ENCODE data around the gene TBC1D22A.

TBC1D22A gene

GRCh38 chr22:46966495-46966845 lies 204.0 kb downstream of the TBC1D22A start:
- H3K4me1 ChIP-seq (ENCODE audit: insufficient read depth, low read length): peaks cover 3% of the 10 kb centered on the region; the same call in 1 of the 2 replicates
- H3K9me3 ChIP-seq (ENCODE audit: control insufficient read depth, insufficient read depth, low read length): no peaks in the 10 kb centered on the region
- no peaks in the 10 kb centered on the region for H3K36me3 ChIP-seq (ENCODE audit: insufficient read depth, low read length)
- H3K9ac ChIP-seq (ENCODE audit: low read depth, low read length): no peak overlapping the region

GRCh38 chr22:46966846-46967245 lies 204.4 kb downstream of the TBC1D22A start:
- H3K9me3 ChIP-seq (ENCODE audit: control insufficient read depth, insufficient read depth, low read length): no peaks in the 10 kb centered on the region
- no peaks in the 10 kb centered on the region for H3K36me3 ChIP-seq (ENCODE audit: insufficient read depth, low read length)
- peaks cover 3% of the 10 kb centered on the region; the same call in 1 of the 2 replicates for H3K4me1 ChIP-seq (ENCODE audit: insufficient read depth, low read length)
- no peak overlapping the region for H3K9ac ChIP-seq (ENCODE audit: low read depth, low read length)

- Histone ChIP-seq H3K9ac (ENCODE audit: low read depth, low read length) (no peak overlapping the region), H3K9me3 (ENCODE audit: control insufficient read depth, insufficient read depth, low read length) (no peaks in the 10 kb centered on the region), H3K36me3 (ENCODE audit: insufficient read depth, low read length) (no peaks in the 10 kb centered on the region), H3K4me1 (ENCODE audit: insufficient read depth, low read length) (peaks cover 3% of the 10 kb centered on the region; the same call in 1 of the 2 replicates)
Measured at GRCh38 chr22:46967445-46968358, 205.3 kb downstream of the TBC1D22A start.

GRCh38 chr22:46968359-46968740 lies 205.9 kb downstream of the TBC1D22A start:
- Histone ChIP-seq H3K9ac (ENCODE audit: low read depth, low read length) (no peak overlapping the region), H3K4me1 (ENCODE audit: insufficient read depth, low read length) (peaks cover 3% of the 10 kb centered on the region; the same call in 1 of the 2 replicates), H3K9me3 (ENCODE audit: control insufficient read depth, insufficient read depth, low read length) (no peaks in the 10 kb centered on the region), H3K36me3 (ENCODE audit: insufficient read depth, low read length) (no peaks in the 10 kb centered on the region)

GRCh38 chr22:46968848-46969247 lies 206.4 kb downstream of the TBC1D22A start:
- Histone ChIP-seq H3K9ac (ENCODE audit: low read depth, low read length) (no peak overlapping the region), H3K4me1 (ENCODE audit: insufficient read depth, low read length) (peaks cover 3% of the 10 kb centered on the region; the same call in 1 of the 2 replicates), H3K36me3 (ENCODE audit: insufficient read depth, low read length) (no peaks in the 10 kb centered on the region), H3K9me3 (ENCODE audit: control insufficient read depth, insufficient read depth, low read length) (no peaks in the 10 kb centered on the region)

GRCh38 chr22:46969491-46969890 lies 207.0 kb downstream of the TBC1D22A start:
- Histone ChIP-seq H3K9me3 (ENCODE audit: control insufficient read depth, insufficient read depth, low read length) (no peaks in the 10 kb centered on the region), H3K9ac (ENCODE audit: low read depth, low read length) (no peak overlapping the region), H3K36me3 (ENCODE audit: insufficient read depth, low read length) (no peaks in the 10 kb centered on the region), H3K4me1 (ENCODE audit: insufficient read depth, low read length) (peaks cover 3% of the 10 kb centered on the region; the same call in 1 of the 2 replicates)

- Histone ChIP-seq H3K4me1 (ENCODE audit: insufficient read depth, low read length) (peaks cover 3% of the 10 kb centered on the region; the same call in 1 of the 2 replicates), H3K9me3 (ENCODE audit: control insufficient read depth, insufficient read depth, low read length) (no peaks in the 10 kb centered on the region), H3K9ac (ENCODE audit: low read depth, low read length) (no peak overlapping the region), H3K36me3 (ENCODE audit: insufficient read depth, low read length) (no peaks in the 10 kb centered on the region)
Measured at GRCh38 chr22:46969961-46970360, 207.5 kb downstream of the TBC1D22A start.

GRCh38 chr22:46970411-46971098 lies 208.1 kb downstream of the TBC1D22A start:
- no peaks in the 10 kb centered on the region for H3K9me3 ChIP-seq (ENCODE audit: control insufficient read depth, insufficient read depth, low read length)
- H3K36me3 ChIP-seq (ENCODE audit: insufficient read depth, low read length): no peaks in the 10 kb centered on the region
- no peak overlapping the region for H3K9ac ChIP-seq (ENCODE audit: low read depth, low read length)
- H3K4me1 ChIP-seq (ENCODE audit: insufficient read depth, low read length): peaks cover 3% of the 10 kb centered on the region; the same call in 1 of the 2 replicates

GRCh38 chr22:46971099-46971763 lies 208.8 kb downstream of the TBC1D22A start:
- H3K9ac ChIP-seq (ENCODE audit: low read depth, low read length): no peak overlapping the region
- H3K9me3 ChIP-seq (ENCODE audit: control insufficient read depth, insufficient read depth, low read length): no peaks in the 10 kb centered on the region
- peaks cover 3% of the 10 kb centered on the region; the same call in 1 of the 2 replicates for H3K4me1 ChIP-seq (ENCODE audit: insufficient read depth, low read length)
- no peaks in the 10 kb centered on the region for H3K36me3 ChIP-seq (ENCODE audit: insufficient read depth, low read length)

GRCh38 chr22:46971764-46972125 lies 209.3 kb downstream of the TBC1D22A start:
- Histone ChIP-seq H3K9me3 (ENCODE audit: control insufficient read depth, insufficient read depth, low read length) (no peaks in the 10 kb centered on the region), H3K9ac (ENCODE audit: low read depth, low read length) (no peak overlapping the region), H3K4me1 (ENCODE audit: insufficient read depth, low read length) (peaks cover 3% of the 10 kb centered on the region; the same call in 1 of the 2 replicates), H3K36me3 (ENCODE audit: insufficient read depth, low read length) (no peaks in the 10 kb centered on the region)

- Histone ChIP-seq H3K9ac (ENCODE audit: low read depth, low read length) (no peak overlapping the region), H3K4me1 (ENCODE audit: insufficient read depth, low read length) (peaks cover 2% of the 10 kb centered on the region; the same call in 1 of the 2 replicates), H3K36me3 (ENCODE audit: insufficient read depth, low read length) (no peaks in the 10 kb centered on the region), H3K9me3 (ENCODE audit: control insufficient read depth, insufficient read depth, low read length) (no peaks in the 10 kb centered on the region)
Measured at GRCh38 chr22:46972256-46972655, 209.8 kb downstream of the TBC1D22A start.

- H3K36me3 ChIP-seq (ENCODE audit: insufficient read depth, low read length): no peaks in the 10 kb centered on the region
- H3K9ac ChIP-seq (ENCODE audit: low read depth, low read length): no peak overlapping the region
- H3K9me3 ChIP-seq (ENCODE audit: control insufficient read depth, insufficient read depth, low read length): no peaks in the 10 kb centered on the region
- H3K4me1 ChIP-seq (ENCODE audit: insufficient read depth, low read length): no peaks in the 10 kb centered on the region
Measured at GRCh38 chr22:46972901-46973831, 210.7 kb downstream of the TBC1D22A start.

GRCh38 chr22:46974077-46974476 lies 211.6 kb downstream of the TBC1D22A start:
- Histone ChIP-seq H3K9me3 (ENCODE audit: control insufficient read depth, insufficient read depth, low read length) (no peaks in the 10 kb centered on the region), H3K9ac (ENCODE audit: low read depth, low read length) (no peak overlapping the region), H3K4me1 (ENCODE audit: insufficient read depth, low read length) (no peaks in the 10 kb centered on the region), H3K36me3 (ENCODE audit: insufficient read depth, low read length) (no peaks in the 10 kb centered on the region)

Data from ES-I3 (cell line).